ENCODE results near the gene GATB.

GATB gene

GRCh38 chr4:151711646-151712045 lies 49.2 kb downstream of the GATB start:
- DNase-seq (ENCODE audit: low read depth, low spot score), result no peak
- TF ChIP-seq, protein P1, sequence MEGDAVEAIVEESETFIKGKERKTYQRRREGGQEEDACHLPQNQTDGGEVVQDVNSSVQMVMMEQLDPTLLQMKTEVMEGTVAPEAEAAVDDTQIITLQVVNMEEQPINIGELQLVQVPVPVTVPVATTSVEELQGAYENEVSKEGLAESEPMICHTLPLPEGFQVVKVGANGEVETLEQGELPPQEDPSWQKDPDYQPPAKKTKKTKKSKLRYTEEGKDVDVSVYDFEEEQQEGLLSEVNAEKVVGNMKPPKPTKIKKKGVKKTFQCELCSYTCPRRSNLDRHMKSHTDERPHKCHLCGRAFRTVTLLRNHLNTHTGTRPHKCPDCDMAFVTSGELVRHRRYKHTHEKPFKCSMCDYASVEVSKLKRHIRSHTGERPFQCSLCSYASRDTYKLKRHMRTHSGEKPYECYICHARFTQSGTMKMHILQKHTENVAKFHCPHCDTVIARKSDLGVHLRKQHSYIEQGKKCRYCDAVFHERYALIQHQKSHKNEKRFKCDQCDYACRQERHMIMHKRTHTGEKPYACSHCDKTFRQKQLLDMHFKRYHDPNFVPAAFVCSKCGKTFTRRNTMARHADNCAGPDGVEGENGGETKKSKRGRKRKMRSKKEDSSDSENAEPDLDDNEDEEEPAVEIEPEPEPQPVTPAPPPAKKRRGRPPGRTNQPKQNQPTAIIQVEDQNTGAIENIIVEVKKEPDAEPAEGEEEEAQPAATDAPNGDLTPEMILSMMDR (IDR thresholded peaks at IDR 0.05; ENCODE audit: low read depth, low read length), result no peak

DNA sequence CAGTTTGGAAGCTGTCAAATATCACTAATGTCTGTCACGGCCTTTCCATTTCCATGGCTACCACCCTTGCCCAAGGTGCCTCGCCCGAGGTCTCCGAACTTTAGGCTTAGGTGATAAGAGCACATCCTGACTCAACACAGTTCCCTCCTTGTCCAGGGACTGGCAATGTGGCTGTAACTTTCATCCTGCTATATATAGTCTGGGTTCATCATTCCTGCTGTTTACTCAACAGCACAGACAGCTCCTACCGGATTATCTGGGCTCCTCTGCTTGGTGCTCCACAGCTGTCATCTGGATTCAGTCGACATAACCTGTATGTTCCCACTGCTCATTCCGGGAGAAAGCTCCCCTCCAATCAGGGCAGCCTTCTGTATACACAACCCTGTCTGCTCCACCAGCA lies 51.2 kb downstream of the GATB start:
- H3K4me3 ChIP-seq (ENCODE audit: low read depth, low read length), result no peak overlapping the region
- TF ChIP-seq, protein P1 (IDR thresholded peaks at IDR 0.05; ENCODE audit: low read depth, low read length), result no peak
- no peak for DNase-seq (ENCODE audit: low read depth, low spot score)
- in situ Hi-C loops (cut with HindIII; ENCODE audit: low sequenced_read_pairs), result no loop called here

More at GRCh38 chr4:151711646-151712045, 49.2 kb downstream of the GATB start:
- in situ Hi-C loops (cut with HindIII; ENCODE audit: low sequenced_read_pairs), result no loop called here
- no peak overlapping the region for H3K4me3 ChIP-seq (ENCODE audit: low read depth, low read length)

- no peak for DNase-seq (ENCODE audit: low read depth, low spot score)
- in situ Hi-C loops (cut with HindIII; ENCODE audit: low sequenced_read_pairs), result no loop called here
- TF ChIP-seq, protein P1 (IDR thresholded peaks at IDR 0.05; ENCODE audit: low read depth, low read length), result no peak
These were observed 51.7 kb downstream of the GATB start for GRCh38 chr4:151709071-151709470.

DNA sequence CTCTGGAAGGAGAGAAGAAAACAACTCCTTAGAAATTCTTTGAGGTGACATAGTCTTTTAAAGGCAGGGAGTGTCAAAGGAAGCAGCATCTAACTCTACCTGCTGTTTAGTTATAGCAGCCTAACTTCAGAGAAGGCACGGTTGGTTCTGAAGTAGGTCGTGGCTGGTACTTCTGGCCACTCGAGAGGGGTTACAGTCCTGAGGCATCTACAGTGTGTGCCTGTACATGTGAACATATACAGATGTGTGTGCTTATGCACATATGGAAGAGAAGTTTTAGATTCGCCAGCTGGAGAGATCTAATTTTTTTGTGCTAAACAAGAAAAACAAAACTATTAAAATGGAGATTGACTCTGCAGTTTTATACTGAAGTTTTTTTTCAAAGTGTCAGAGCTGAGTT lies 52.7 kb downstream of the GATB start:
- in situ Hi-C loops (cut with HindIII; ENCODE audit: low sequenced_read_pairs), result no loop called here
- DNase-seq (ENCODE audit: low read depth, low spot score), result no peak
- no peak overlapping the region for H3K4me3 ChIP-seq (ENCODE audit: low read depth, low read length)
- TF ChIP-seq, protein P1 (IDR thresholded peaks at IDR 0.05; ENCODE audit: low read depth, low read length), result no peak

More at GRCh38 chr4:151709071-151709470, 51.7 kb downstream of the GATB start:
- H3K4me3 ChIP-seq (ENCODE audit: low read depth, low read length), result no peak overlapping the region

DNA sequence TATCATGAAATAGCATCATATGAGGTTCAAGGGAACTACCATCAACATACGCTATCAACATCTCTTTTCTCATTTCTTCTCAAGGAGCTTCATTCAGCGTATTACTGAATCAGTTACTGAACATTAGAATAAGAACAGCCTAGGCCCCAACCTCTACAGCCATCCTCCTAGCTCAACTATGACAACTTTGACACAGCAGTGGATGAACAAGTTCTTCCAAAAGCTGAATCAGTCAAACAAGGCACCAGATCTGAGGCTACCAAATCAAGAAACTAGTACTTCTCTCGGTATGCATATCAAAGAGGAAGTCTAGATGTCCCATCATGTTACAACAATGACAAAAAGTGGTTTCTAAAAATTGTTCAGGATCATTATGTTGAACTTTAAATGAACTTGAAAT lies 57.4 kb downstream of the GATB start:
- in situ Hi-C loops (cut with HindIII; ENCODE audit: low sequenced_read_pairs), result no loop called here
- TF ChIP-seq, protein P1 (IDR thresholded peaks at IDR 0.05; ENCODE audit: low read depth, low read length), result no peak
- DNase-seq (ENCODE audit: low read depth, low spot score), result no peak
- H3K4me3 ChIP-seq (ENCODE audit: low read depth, low read length), result no peak overlapping the region

GRCh38 chr4:151702256-151702655 lies 58.6 kb downstream of the GATB start:
- TF ChIP-seq, protein P1 (IDR thresholded peaks at IDR 0.05; ENCODE audit: low read depth, low read length), result no peak
- DNase-seq (ENCODE audit: low read depth, low spot score), result no peak
- in situ Hi-C loops (cut with HindIII; ENCODE audit: low sequenced_read_pairs), result no loop called here
- no peak overlapping the region for H3K4me3 ChIP-seq (ENCODE audit: low read depth, low read length)
